ENCODE data around the gene NR3C2. TPM values are rescaled to one million over a fixed set of nuclear protein-coding genes. Genes with fewer than 3 reads are reported as not detected.

NR3C2 gene
- total RNA-seq, 4 donors from 2014 or later: 33.0 to 128 (median 118) TPM

GRCh38 chr4:148227147-148227546, 215.1 kb downstream of the NR3C2 start:
- Histone ChIP-seq H3K4me1 (peaks cover 0 to 23% (median 0%) of the 10 kb centered on the region in 4 donors), H3K4me3 (no peak overlapping the region), H3K27me3 (no peaks in the 10 kb centered on the region), H3K27ac (no peak overlapping the region), H3K36me3 (no peaks in the 10 kb centered on the region), H3K9me3 (no peaks in the 10 kb centered on the region)
- no peak for DNase-seq
- TF ChIP-seq, protein P1, sequence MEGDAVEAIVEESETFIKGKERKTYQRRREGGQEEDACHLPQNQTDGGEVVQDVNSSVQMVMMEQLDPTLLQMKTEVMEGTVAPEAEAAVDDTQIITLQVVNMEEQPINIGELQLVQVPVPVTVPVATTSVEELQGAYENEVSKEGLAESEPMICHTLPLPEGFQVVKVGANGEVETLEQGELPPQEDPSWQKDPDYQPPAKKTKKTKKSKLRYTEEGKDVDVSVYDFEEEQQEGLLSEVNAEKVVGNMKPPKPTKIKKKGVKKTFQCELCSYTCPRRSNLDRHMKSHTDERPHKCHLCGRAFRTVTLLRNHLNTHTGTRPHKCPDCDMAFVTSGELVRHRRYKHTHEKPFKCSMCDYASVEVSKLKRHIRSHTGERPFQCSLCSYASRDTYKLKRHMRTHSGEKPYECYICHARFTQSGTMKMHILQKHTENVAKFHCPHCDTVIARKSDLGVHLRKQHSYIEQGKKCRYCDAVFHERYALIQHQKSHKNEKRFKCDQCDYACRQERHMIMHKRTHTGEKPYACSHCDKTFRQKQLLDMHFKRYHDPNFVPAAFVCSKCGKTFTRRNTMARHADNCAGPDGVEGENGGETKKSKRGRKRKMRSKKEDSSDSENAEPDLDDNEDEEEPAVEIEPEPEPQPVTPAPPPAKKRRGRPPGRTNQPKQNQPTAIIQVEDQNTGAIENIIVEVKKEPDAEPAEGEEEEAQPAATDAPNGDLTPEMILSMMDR (IDR thresholded peaks at IDR 0.05): no peak

DNA sequence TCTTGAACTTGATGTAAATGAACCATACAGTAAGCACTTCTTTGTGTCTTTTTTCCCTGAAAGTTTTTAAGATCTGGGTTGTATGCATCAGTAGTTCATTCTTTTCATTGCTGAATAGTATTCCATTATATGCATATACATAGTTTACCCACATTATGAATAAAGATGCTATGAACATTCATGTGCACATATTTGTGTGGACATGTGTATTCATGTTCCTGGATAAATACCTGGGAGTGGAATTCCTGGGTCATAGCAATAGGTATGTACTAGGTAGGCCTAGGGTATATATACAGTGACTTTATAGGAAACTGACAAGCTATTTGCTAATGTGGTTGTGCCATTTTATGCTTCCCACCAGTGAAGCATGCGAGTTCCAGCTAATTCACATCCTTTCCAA, 215.9 kb downstream of the NR3C2 start:
- peaks cover 0 to 23% (median 0%) of the 10 kb centered on the region in 4 donors for H3K4me1 ChIP-seq
- no peaks in the 10 kb centered on the region for H3K27me3 ChIP-seq
- TF ChIP-seq POLR2A (IDR thresholded peaks at IDR 0.05): no peak
- TF ChIP-seq, protein P1 (IDR thresholded peaks at IDR 0.05): no peak
- no peaks in the 10 kb centered on the region for H3K9me3 ChIP-seq
- no peak overlapping the region for H3K4me3 ChIP-seq
- DNase-seq: no peak
- H3K36me3 ChIP-seq: no peaks in the 10 kb centered on the region
- H3K27ac ChIP-seq: no peak overlapping the region

GRCh38 chr4:148225639-148226038, 216.6 kb downstream of the NR3C2 start:
- H3K27me3 ChIP-seq: no peaks in the 10 kb centered on the region
- DNase-seq: no peak
- H3K36me3 ChIP-seq: no peaks in the 10 kb centered on the region
- H3K9me3 ChIP-seq: no peaks in the 10 kb centered on the region
- no peak overlapping the region for H3K4me3 ChIP-seq
- TF ChIP-seq POLR2A (IDR thresholded peaks at IDR 0.05): no peak
- TF ChIP-seq, protein P1 (IDR thresholded peaks at IDR 0.05): no peak
- H3K4me1 ChIP-seq: peaks cover 0 to 23% (median 0%) of the 10 kb centered on the region in 4 donors
- no peak overlapping the region for H3K27ac ChIP-seq

DNA sequence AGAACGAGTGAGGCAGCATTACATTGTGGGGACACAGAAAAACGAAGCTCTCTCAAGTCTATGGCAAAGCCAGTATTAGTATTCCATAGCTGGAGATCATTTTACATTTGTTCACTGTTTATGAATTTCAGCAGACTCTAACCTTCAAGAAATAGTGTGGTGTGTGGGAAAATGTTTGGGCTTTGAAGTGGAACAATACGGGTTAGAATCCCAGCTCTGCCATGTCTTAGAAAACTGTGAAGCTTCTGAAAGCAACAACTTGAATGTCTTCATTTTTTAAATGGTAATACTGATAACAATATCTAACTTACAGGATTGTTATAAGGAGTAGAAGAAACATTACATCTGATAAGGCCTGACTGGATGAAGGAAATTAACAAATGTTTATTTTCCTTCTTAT, 217.7 kb downstream of the NR3C2 start:
- H3K27ac ChIP-seq: no peak overlapping the region
- H3K36me3 ChIP-seq: no peaks in the 10 kb centered on the region
- peaks cover 0 to 16% (median 0%) of the 10 kb centered on the region in 4 donors for H3K4me1 ChIP-seq
- TF ChIP-seq, protein P1 (IDR thresholded peaks at IDR 0.05): no peak
- no peak for TF ChIP-seq POLR2A (IDR thresholded peaks at IDR 0.05)
- H3K9me3 ChIP-seq: no peaks in the 10 kb centered on the region
- no peak for DNase-seq
- no peaks in the 10 kb centered on the region for H3K27me3 ChIP-seq
- H3K4me3 ChIP-seq: no peak overlapping the region

- DNase-seq: no peak
- Histone ChIP-seq H3K4me1 (peaks cover 0 to 14% (median 0%) of the 10 kb centered on the region in 4 donors), H3K27ac (peak overlapping the region in 1 of 4 donors; percentile 51), H3K4me3 (no peak overlapping the region), H3K9me3 (no peaks in the 10 kb centered on the region), H3K36me3 (no peaks in the 10 kb centered on the region), H3K27me3 (no peaks in the 10 kb centered on the region)
- no peak for TF ChIP-seq POLR2A (IDR thresholded peaks at IDR 0.05)
- TF ChIP-seq, protein P1 (IDR thresholded peaks at IDR 0.05): no peak
These were observed 219.1 kb downstream of the NR3C2 start for GRCh38 chr4:148222991-148223660.
